Measurements from ENCODE around the gene GNG7. TPM values are rescaled to one million over a fixed set of nuclear protein-coding genes. Genes with fewer than 3 reads are reported as not detected.

Gene GNG7
- total and polyA plus RNA-seq, 2 donors (not counting 3 experiments of a cell fraction or from before 2014, with no cell fraction given), result 0.29 to 0.84 TPM

DNA sequence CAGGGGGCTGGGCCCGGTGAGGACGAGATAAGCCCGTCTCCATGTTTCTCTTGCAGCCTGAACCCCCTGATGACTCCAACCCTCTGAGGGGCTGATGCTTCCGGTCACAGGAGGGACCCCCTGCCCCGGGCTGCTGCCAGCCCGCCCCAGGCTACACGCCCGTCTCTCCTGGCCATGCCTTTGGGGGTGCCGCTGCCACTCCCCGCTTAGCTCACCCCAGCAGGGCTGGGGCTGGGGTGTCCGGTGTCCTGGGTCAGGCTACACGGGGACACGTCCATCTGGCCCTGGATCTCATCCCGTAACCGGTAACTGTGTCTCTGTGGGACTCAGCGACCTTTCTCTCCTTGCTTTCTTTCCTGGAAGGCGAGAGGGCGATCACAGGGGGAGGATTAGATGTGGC, 185.8 kb downstream of the GNG7 start:
- CTCF ChIA-PET, result no interaction called here
- no peak for DNase-seq (ENCODE audit: low read depth, low spot score)
- TF ChIP-seq, protein P1, sequence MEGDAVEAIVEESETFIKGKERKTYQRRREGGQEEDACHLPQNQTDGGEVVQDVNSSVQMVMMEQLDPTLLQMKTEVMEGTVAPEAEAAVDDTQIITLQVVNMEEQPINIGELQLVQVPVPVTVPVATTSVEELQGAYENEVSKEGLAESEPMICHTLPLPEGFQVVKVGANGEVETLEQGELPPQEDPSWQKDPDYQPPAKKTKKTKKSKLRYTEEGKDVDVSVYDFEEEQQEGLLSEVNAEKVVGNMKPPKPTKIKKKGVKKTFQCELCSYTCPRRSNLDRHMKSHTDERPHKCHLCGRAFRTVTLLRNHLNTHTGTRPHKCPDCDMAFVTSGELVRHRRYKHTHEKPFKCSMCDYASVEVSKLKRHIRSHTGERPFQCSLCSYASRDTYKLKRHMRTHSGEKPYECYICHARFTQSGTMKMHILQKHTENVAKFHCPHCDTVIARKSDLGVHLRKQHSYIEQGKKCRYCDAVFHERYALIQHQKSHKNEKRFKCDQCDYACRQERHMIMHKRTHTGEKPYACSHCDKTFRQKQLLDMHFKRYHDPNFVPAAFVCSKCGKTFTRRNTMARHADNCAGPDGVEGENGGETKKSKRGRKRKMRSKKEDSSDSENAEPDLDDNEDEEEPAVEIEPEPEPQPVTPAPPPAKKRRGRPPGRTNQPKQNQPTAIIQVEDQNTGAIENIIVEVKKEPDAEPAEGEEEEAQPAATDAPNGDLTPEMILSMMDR (IDR thresholded peaks at IDR 0.05; ENCODE audit: extremely low read depth in 1 of 2, insufficient read depth in 1 of 2, low read depth in 1 of 2, low read length in 2 of 2), result no peak
- TF ChIP-seq FOS (IDR thresholded peaks at IDR 0.05; ENCODE audit: borderline replicate concordance, insufficient read depth, low read length), result no peak
- TF ChIP-seq POLR2A (IDR thresholded peaks at IDR 0.05; ENCODE audit: low read depth, low read length), result no peak
- TF ChIP-seq, protein P2, sequence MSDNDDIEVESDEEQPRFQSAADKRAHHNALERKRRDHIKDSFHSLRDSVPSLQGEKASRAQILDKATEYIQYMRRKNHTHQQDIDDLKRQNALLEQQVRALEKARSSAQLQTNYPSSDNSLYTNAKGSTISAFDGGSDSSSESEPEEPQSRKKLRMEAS (IDR thresholded peaks at IDR 0.05; ENCODE audit: insufficient read depth, insufficient read length), result no peak
- TF ChIP-seq GATA2 (IDR thresholded peaks at IDR 0.05; ENCODE audit: insufficient read depth, insufficient read length, low read depth, low read length), result no peak
- TF ChIP-seq EZH2 (IDR thresholded peaks at IDR 0.05; ENCODE audit: borderline replicate concordance, low read depth, low read length, severe bottlenecking), result no peak
- TF ChIP-seq MYC (IDR thresholded peaks at IDR 0.05; ENCODE audit: low read depth, low read length), result no peak
- no peak for TF ChIP-seq POLR2AphosphoS5 (IDR thresholded peaks at IDR 0.05; ENCODE audit: insufficient read depth, low read depth, low read length)
- no peak for TF ChIP-seq JUN (IDR thresholded peaks at IDR 0.05; ENCODE audit: borderline replicate concordance, insufficient read depth, insufficient read length, low read depth)

More for the DNA sequence above, 185.8 kb downstream of the GNG7 start:
- Histone ChIP-seq H4K20me1 (replicated peaks; ENCODE audit: control insufficient read depth, extremely low read depth, insufficient read depth, low read length) (no peaks in the 10 kb centered on the region), H3K27me3 (ENCODE audit: control insufficient read depth in 2 of 2, insufficient read depth in 2 of 2, low read length in 2 of 2) (no peaks in the 10 kb centered on the region), H3K4me1 (ENCODE audit: control insufficient read depth, extremely low read depth, insufficient read depth, low read length) (no peaks in the 10 kb centered on the region), H3K4me3 (replicated peaks in 1 of 3; ENCODE audit: insufficient read depth in 1 of 3, low read depth in 1 of 3, low read length in 3 of 3) (no peak overlapping the region), H3K27ac (ENCODE audit: insufficient read depth, low read depth, low read length) (no peak overlapping the region), H3K79me2 (ENCODE audit: control insufficient read depth, insufficient read depth, low read length) (no peaks in the 10 kb centered on the region), H3K4me2 (ENCODE audit: insufficient read depth, low read length) (no peak overlapping the region), H3K9me3 (replicated peaks; ENCODE audit: control insufficient read depth, insufficient read depth, low read length) (no peaks in the 10 kb centered on the region), H2AFZ (ENCODE audit: low read depth, low read length) (no peak overlapping the region), H3K36me3 (ENCODE audit: control insufficient read depth in 2 of 2, extremely low read depth in 1 of 2, insufficient read depth in 2 of 2, low read length in 2 of 2) (no peaks in the 10 kb centered on the region), H3K9me1 (replicated peaks; ENCODE audit: control insufficient read depth, extremely low read depth, insufficient read depth, low read length) (no peaks in the 10 kb centered on the region), H3K9ac (replicated peaks; ENCODE audit: extremely low read depth, insufficient read depth, low read length) (no peak overlapping the region)
- intact Hi-C loops (cut with micrococcal nuclease) (no loop called here), dilution Hi-C loops (cut with MboI; ENCODE audit: extremely low pct_ligation_motif_present, low sequenced_read_pairs) (no loop called here)
- FAIRE-seq, result no peak
- BruUV-seq (replicated peaks), result no TSS peak
- POLR2A ChIA-PET, result no interaction called here

Measured in endothelial cell of umbilical vein (primary cell).